Fibroblast of lung (primary cell): ENCODE measurements around the gene OS9. TPM values are rescaled to one million over a fixed set of nuclear protein-coding genes. Genes with fewer than 3 reads are reported as not detected.

Experiments used
- DNase-seq, 2 donors: peaks; one replicate each; pipeline versions ENCODE4 v3.0.0 to v3.0.0-alpha.2; 2010; ENCODE audit warnings: low read depth in 2 of 2
- H2AFZ ChIP-seq: 2 replicates; pipeline ENCODE4 v1.5.1; 2012; ENCODE audit warnings: low read length, control low read depth, inconsistent platforms
- H3K27ac ChIP-seq: 2 replicates; pipeline ENCODE4 v1.5.1; 2011; ENCODE audit warnings: low read length, control low read depth; ENCODE audit not compliant: insufficient read depth
- H3K27me3 ChIP-seq: 2 replicates; pipeline ENCODE4 v1.5.1; 2011; ENCODE audit warnings: mild to moderate bottlenecking, low read length; ENCODE audit not compliant: control insufficient read depth, insufficient read depth
- H3K36me3 ChIP-seq: 2 replicates; pipeline ENCODE4 v1.5.1; 2011; ENCODE audit warnings: low read length; ENCODE audit not compliant: control insufficient read depth, insufficient read depth
- H3K4me1 ChIP-seq: 2 replicates; pipeline ENCODE4 v1.5.1; 2011; ENCODE audit warnings: low read length; ENCODE audit not compliant: control insufficient read depth, insufficient read depth; ENCODE audit errors: extremely low read depth
- H3K4me2 ChIP-seq: 2 replicates; pipeline ENCODE4 v1.5.1; 2011; ENCODE audit warnings: low read length, control low read depth; ENCODE audit not compliant: insufficient read depth; ENCODE audit errors: extremely low read depth
- H3K4me3 ChIP-seq, 4 experiments: fragments of 200-600 bp in 1 of 4; sonication (generic) in 1 of 4; replicated peaks in 1 of 4; 2 replicates each; pipeline ENCODE4 v1.5.1; 2011 to 2016; ENCODE audit warnings: low read length in 4 of 4, low read depth in 3 of 4, mild to moderate bottlenecking in 3 of 4, control low read depth in 2 of 4, inconsistent platforms in 1 of 4, mixed read lengths in 1 of 4; ENCODE audit not compliant: insufficient read depth in 1 of 4; ENCODE audit errors: control extremely low read depth in 1 of 4
- H3K79me2 ChIP-seq: 2 replicates; pipeline ENCODE4 v1.5.1; 2012; ENCODE audit warnings: mild to moderate bottlenecking, low read length, inconsistent platforms; ENCODE audit not compliant: control insufficient read depth, insufficient read depth
- H3K9ac ChIP-seq: 2 replicates; pipeline ENCODE4 v1.5.1; 2011; ENCODE audit warnings: mild to moderate bottlenecking, low read length, control low read depth; ENCODE audit not compliant: insufficient read depth
- H3K9me3 ChIP-seq: 2 replicates; pipeline ENCODE4 v1.5.1; 2012; ENCODE audit warnings: low read depth, low read length; ENCODE audit not compliant: control insufficient read depth, insufficient read depth
- H4K20me1 ChIP-seq: 2 replicates; pipeline ENCODE4 v1.5.1; 2011; ENCODE audit warnings: low read length; ENCODE audit not compliant: control insufficient read depth, insufficient read depth; ENCODE audit errors: extremely low read depth
- EZH2 ChIP-seq: IDR thresholded peaks from 2 replicates; pipeline ENCODE4 v1.5.1; 2012; ENCODE audit warnings: low read length, control low read depth, mild to moderate bottlenecking; ENCODE audit errors: missing control alignments
- polyA plus RNA-seq, 2 donors: library from polyadenylated mRNA; depleted of rRNA in 1 of 2; stranded (reverse) in 1 of 2; unstranded in 1 of 2; fragments of >200 nt; gene quantifications; 2 replicates each; pipeline ENCODE4 v1.2.1, GENCODE V29; 2011 to 2012; ENCODE audit warnings: missing spikeins in 1 of 2
- total RNA-seq: library from RNA; depleted of rRNA; stranded (reverse); fragments of >200 nt; gene quantifications from 2 replicates; pipeline ENCODE4 v1.2.1, GENCODE V29; 2014
- TF ChIP-seq, protein P1 (sequence below), 2 donors: IDR thresholded peaks in 1 of 2; conservative IDR thresholded peaks in 1 of 2; 1 replicate in 1 of 2; 2 replicates in 1 of 2; pipeline ENCODE4 v1.5.1; 2011 to 2012; ENCODE audit warnings: low read length in 2 of 2, control low read depth in 1 of 2, inconsistent platforms in 1 of 2, low read depth in 1 of 2, mild to moderate bottlenecking in 1 of 2

OS9 gene
- total and polyA plus RNA-seq, 2 donors (not counting 1 experiment from before 2014, with no cell fraction given) = 170 to 316 TPM

DNA sequence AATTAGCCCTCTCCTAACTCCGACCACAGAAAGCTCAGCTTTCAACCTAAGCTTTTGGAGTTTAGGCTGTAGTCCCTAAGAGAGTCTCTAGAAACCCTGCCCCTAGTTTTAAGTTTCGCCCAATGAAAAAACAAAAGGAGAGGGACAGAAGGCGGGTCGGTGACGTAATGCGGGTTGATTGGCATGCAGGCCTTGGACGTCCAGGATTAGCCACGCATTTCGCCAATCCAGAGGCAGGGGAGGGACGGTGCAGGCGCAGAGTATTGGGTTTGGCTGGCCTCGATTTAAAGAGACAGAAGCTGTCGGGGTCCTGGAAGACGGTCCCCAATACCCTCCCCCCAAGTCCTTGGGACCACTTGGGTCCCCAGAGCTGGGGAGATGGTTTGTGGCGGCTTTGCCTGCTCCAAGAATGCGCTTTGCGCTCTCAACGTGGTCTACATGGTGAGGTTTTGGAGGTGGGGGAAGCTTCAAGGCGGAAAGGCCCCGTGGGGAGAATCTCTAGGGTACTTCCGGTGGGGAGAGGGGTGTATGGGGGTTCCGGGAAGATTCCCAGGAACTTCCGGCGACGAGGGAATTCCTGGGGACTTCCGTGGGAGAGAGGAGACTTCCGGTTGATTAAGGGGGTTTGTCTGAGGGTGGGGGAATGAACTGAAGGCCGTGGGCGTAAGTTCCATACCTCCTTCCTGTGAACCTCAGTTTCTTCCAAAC lies 51.0 kb downstream of the OS9 start, which contains the start of gene TSPAN31:
TSS of gene TSPAN31 (plus strand) at position 263 of the 708 bp plus-strand sequence. CDS start at position 379, 116 bp downstream.
- Histone ChIP-seq H3K9me3 (no peaks in the 10 kb centered on the region), H3K36me3 (peaks cover 11% of the 10 kb centered on the region), H2AFZ (peak within 1 kb of the TSS; percentile 70), H3K4me2 (peak within 1 kb of the TSS; percentile 99), H4K20me1 (no peaks in the 10 kb centered on the region), H3K4me3 (peak within 1 kb of the TSS; percentile 66 to 99 (median 88)), H3K27ac (peak within 1 kb of the TSS; percentile 99), H3K79me2 (peaks cover 6% of the 10 kb centered on the region), H3K9ac (peak within 1 kb of the TSS; percentile 94), H3K4me1 (peaks cover 2% of the 10 kb centered on the region), H3K27me3 (peaks cover 20% of the 10 kb centered on the region)
- no peak for TF ChIP-seq EZH2
- TF ChIP-seq, protein P1, sequence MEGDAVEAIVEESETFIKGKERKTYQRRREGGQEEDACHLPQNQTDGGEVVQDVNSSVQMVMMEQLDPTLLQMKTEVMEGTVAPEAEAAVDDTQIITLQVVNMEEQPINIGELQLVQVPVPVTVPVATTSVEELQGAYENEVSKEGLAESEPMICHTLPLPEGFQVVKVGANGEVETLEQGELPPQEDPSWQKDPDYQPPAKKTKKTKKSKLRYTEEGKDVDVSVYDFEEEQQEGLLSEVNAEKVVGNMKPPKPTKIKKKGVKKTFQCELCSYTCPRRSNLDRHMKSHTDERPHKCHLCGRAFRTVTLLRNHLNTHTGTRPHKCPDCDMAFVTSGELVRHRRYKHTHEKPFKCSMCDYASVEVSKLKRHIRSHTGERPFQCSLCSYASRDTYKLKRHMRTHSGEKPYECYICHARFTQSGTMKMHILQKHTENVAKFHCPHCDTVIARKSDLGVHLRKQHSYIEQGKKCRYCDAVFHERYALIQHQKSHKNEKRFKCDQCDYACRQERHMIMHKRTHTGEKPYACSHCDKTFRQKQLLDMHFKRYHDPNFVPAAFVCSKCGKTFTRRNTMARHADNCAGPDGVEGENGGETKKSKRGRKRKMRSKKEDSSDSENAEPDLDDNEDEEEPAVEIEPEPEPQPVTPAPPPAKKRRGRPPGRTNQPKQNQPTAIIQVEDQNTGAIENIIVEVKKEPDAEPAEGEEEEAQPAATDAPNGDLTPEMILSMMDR (conservative IDR thresholded peaks at IDR 0.05 in 1 of 2, IDR thresholded peaks at IDR 0.05 in 1 of 2; ENCODE audit: low read depth in 1 of 2, low read length in 2 of 2) = no peak
- DNase-seq = peak; percentile 98 to 99

DNA sequence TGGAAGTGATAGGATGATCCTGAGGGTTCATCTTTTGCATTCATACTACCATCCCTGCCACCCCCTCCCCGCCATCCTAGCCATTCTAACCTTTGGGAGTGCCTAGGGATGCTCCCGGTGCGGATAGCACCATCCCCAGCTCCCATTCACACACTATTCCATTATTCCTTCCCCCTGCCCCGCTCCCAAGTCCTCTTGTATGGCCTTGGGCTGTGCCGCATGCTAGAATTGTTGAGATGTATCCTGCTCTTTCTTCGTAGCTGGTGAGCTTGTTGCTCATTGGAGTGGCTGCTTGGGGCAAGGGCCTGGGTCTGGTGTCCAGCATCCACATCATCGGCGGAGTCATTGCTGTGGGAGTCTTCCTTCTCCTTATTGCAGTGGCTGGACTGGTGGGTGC lies 51.6 kb downstream of the OS9 start:
- Histone ChIP-seq H4K20me1 (no peaks in the 10 kb centered on the region), H3K9me3 (no peaks in the 10 kb centered on the region), H3K4me1 (peaks cover 2% of the 10 kb centered on the region), H3K27ac (peak overlapping the region; percentile 99), H3K4me2 (peak overlapping the region; percentile 99), H3K79me2 (peaks cover 11% of the 10 kb centered on the region), H3K9ac (peak overlapping the region; percentile 94), H3K27me3 (peaks cover 15% of the 10 kb centered on the region), H3K4me3 (peak overlapping the region; percentile 66 to 99 (median 88)), H2AFZ (peak overlapping the region; percentile 20), H3K36me3 (peaks cover 12% of the 10 kb centered on the region)
- no peak for DNase-seq
- TF ChIP-seq, protein P1 (conservative IDR thresholded peaks at IDR 0.05 in 1 of 2, IDR thresholded peaks at IDR 0.05 in 1 of 2; ENCODE audit: low read depth in 1 of 2, low read length in 2 of 2) = no peak

DNA sequence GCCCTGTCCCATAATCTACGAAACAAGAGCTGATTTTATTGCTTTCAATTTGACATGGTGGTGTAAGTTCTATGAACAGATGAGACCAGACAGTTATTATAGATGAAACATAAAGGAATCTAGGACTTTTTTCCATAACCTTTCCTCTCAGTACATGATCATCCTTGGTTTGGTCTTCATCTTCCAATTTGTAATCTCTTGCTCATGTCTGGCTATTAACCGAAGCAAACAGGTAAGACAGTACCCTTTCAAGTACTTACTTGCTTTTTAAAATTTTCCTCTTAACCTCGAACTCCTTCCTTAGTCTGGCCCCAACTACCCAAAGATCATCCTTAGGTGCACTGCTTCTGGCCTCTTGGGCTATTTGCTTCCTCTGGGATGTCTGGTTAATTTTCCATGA lies 52.1 kb downstream of the OS9 start:
- Histone ChIP-seq H3K27ac (no peak overlapping the region), H4K20me1 (no peaks in the 10 kb centered on the region), H3K9ac (no peak overlapping the region), H3K4me2 (peak overlapping the region; percentile 99), H2AFZ (no peak overlapping the region), H3K36me3 (peaks cover 15% of the 10 kb centered on the region), H3K4me3 (peak overlapping the region; percentile 66 to 99 (median 88)), H3K79me2 (peaks cover 16% of the 10 kb centered on the region), H3K4me1 (peaks cover 2% of the 10 kb centered on the region), H3K27me3 (peaks cover 9% of the 10 kb centered on the region), H3K9me3 (no peaks in the 10 kb centered on the region)
- no peak for DNase-seq
- TF ChIP-seq, protein P1 (conservative IDR thresholded peaks at IDR 0.05 in 1 of 2, IDR thresholded peaks at IDR 0.05 in 1 of 2; ENCODE audit: low read depth in 1 of 2, low read length in 2 of 2) = no peak
- TF ChIP-seq EZH2 = no peak
